GM23338 (cell line): Measurements from ENCODE around the gene NCK2.

Experiments used
- CTCF ChIP-seq, 2 experiments: fragments of 200-600 bp in 1 of 2; sonication (generic) in 1 of 2; conservative IDR thresholded peaks; 2 replicates each; pipeline versions ENCODE4 v1.5.1 to v1.6.1; 2016 to 2017; ENCODE audit warnings: antibody characterized with exemption in 2 of 2, low read depth in 2 of 2, mild to moderate bottlenecking in 2 of 2, moderate library complexity in 1 of 2
- EZH2phosphoT487 ChIP-seq: fragments of 200-600 bp; sonication (generic); IDR thresholded peaks from one replicate; pipeline ENCODE4 v1.8.1; 2018; ENCODE audit warnings: antibody characterized with exemption; ENCODE audit not compliant: unreplicated experiment
- JUNB ChIP-seq: IDR thresholded peaks from one replicate; pipeline ENCODE4 v1.6.1; 2016; ENCODE audit warnings: antibody characterized with exemption; ENCODE audit not compliant: unreplicated experiment
- POLR2AphosphoS5 ChIP-seq: IDR thresholded peaks from 2 replicates; pipeline ENCODE4 v1.6.1; 2016; ENCODE audit warnings: antibody characterized with exemption, low read depth
- REST ChIP-seq: IDR thresholded peaks from one replicate; pipeline ENCODE4 v1.6.1; 2018; ENCODE audit warnings: antibody characterized with exemption; ENCODE audit not compliant: unreplicated experiment

- no peak for TF ChIP-seq REST
- TF ChIP-seq CTCF (conservative IDR thresholded peaks at IDR 0.05; ENCODE audit: low read depth in 2 of 2): no peak
- no peak for TF ChIP-seq POLR2AphosphoS5
- no peak for TF ChIP-seq JUNB
- TF ChIP-seq EZH2phosphoT487: no peak
Measured at GRCh38 chr2:105926960-105927678, 182.4 kb downstream of the NCK2 start.
